HG02870 (cell line): ENCODE data around the gene HCRTR2.
"Not testable (repeated sequence)": the region's sequence is repeated elsewhere in the genome, so short reads cannot be mapped to it uniquely, and the experiment has no call there.

ENCODE experiments used
- ATAC-seq: cut with Tn5 transposase; IDR thresholded peaks from one replicate; pipeline ENCODE4 v1.9.1; 2021; ENCODE audit warnings: mild to moderate bottlenecking, moderate library complexity; ENCODE audit not compliant: unreplicated experiment

HCRTR2 gene

GRCh38 chr6:55210952-55211351 lies 36.6 kb downstream of the HCRTR2 start:
- ATAC-seq, result no peak

DNA sequence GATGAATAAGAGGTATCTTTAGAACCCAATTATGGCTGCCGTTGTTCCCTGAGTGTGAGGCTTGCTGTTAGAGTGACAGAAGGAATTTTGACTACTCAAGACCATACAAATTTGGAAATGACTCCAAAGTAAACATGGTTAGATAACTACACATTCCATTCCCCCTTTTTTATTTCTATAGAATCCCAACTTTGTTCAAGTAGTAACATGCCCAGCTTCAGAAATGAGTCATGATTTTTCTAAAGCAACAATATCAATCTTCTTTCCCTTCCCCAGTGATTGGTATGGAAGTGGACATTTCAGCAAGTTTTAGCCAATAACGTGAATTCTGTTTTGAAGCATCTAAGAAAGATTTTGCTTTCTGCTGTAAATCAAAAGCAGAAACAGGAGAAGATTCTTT lies 37.8 kb downstream of the HCRTR2 start:
- no peak for ATAC-seq

DNA sequence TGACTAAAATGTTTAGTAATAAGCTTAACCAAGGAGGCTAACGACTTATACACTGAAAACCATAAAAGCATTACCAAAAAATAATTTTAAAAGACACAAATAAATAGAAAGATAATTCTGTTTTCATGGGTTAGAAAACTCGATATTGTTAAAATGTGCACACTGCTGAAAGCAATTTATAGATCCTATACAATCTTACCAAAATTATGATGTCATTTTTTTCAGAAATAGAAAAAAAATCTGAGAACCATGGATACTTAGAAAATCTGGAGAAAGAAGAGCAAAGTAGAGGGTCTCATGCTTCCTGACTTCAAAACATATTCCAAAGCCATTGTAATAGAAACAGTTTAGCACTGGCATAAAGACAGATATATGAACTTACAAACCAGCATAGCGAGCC lies 46.6 kb downstream of the HCRTR2 start:
- ATAC-seq, result no peak

- ATAC-seq, result no peak
Measured at GRCh38 chr6:55227862-55228261, 53.5 kb downstream of the HCRTR2 start.

DNA sequence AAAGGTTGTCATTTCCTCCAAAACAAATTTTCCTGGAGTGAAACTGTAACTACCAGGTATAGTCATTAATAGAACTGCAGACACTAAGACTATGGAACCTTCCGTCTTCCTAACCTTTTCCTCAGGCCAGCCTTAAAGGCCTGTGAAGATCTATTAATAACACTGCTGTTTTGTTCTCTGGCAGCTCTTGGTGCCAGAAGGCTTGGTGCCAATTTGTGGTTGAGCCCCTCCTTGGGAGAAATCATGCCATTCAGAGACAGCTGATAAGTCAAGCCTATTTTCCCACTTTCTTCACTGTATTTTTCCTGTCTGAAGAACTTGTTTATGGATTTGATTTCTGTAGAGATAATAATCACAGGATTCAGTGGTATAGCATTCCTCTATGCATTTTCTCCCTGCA lies 64.8 kb downstream of the HCRTR2 start:
- ATAC-seq, result no peak

DNA sequence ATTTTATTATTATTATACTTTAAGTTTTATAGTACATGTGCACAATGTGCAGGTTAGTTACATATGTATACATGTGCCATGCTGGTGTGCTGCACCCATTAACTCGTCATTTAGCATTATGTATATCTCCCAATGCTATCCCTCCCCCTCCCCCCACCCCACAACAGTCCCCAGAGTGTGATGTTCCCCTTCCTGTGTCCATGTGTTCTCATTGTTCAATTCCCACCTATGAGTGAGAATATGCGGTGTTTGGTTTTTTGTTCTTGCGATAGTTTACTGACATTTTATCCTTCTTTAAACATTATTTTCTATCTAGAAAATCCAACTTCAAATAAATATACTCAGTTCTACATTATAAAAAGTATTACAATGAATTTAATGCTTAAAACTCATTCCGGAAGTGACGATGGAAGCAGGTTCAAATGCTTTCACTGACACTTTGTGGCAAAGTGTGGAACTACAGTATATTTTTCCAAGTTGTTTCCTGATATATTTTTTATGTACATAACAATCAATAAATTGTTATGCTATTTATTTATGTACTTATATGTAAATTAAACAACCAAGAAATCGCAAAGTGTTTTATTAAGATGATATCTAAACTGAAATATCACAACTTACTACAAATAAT lies 66.8 kb downstream of the HCRTR2 start:
- not testable (repeated sequence) for ATAC-seq

DNA sequence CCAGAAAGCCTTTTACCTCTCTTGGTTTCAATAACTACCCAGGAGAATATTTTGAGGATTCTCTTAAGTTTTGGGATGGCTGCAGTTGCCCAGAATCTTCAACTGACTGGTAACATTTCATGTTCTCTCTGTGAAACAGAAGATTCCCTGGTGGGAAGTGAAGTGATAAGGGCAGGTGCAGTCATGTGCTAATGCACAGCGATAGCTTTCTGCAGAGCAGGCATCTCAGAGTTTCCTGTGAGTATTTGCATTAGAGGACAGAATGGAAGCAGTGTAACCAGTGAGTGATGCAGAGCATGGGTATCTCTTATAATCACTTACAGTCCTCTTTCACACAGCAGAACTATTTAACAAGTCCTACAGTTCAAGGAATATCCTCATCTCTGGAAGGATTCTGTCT lies 76.1 kb downstream of the HCRTR2 start:
- no peak for ATAC-seq

DNA sequence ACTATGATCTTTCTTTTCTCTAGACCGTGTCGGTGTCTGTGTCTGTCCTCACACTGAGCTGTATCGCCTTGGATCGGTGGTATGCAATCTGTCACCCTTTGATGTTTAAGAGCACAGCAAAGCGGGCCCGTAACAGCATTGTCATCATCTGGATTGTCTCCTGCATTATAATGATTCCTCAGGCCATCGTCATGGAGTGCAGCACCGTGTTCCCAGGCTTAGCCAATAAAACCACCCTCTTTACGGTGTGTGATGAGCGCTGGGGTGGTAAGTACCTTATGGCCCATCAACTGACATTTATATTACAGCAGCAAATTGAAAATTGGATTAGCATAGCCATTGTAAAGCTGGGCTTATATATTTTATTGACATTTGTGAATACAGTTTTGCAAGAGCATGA lies 80.8 kb downstream of the HCRTR2 start:
- ATAC-seq, result no peak

- ATAC-seq, result no peak
Measured at GRCh38 chr6:55260181-55260580, 85.9 kb downstream of the HCRTR2 start.

GRCh38 chr6:55265409-55266114 lies 91.2 kb downstream of the HCRTR2 start:
- no peak for ATAC-seq

- ATAC-seq, result no peak
Measured at GRCh38 chr6:55266896-55267295, 92.6 kb downstream of the HCRTR2 start.

GRCh38 chr6:55276745-55277530 lies 102.6 kb downstream of the HCRTR2 start:
- ATAC-seq, result peak; percentile 69

- no peak for ATAC-seq
Measured at GRCh38 chr6:55277646-55278045, 103.3 kb downstream of the HCRTR2 start.

- no peak for ATAC-seq
Measured at GRCh38 chr6:55281215-55281614, 106.9 kb downstream of the HCRTR2 start.

- no peak for ATAC-seq
Measured at GRCh38 chr6:55282115-55282514, 107.8 kb downstream of the HCRTR2 start.

DNA sequence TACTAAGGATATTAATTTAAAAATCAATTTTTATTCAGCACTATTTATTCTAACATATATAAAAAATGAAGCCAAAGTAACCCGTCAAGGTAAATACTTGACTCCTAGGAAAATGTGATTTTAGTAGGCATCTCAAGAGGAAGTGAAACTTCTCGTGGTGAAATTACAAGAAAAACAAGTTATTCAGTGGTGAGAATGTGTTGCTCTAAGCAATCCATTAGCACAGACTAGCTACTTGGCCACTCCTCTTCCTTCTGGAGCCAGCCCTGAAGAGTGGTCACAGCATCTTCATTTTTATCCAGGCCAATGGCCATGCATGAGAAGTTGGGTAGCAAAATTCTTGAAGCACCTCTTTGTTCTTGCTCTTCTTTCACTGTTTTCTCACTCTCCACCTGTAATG lies 112.5 kb downstream of the HCRTR2 start:
- no peak for ATAC-seq

- no peak for ATAC-seq
Measured at GRCh38 chr6:55290736-55291135, 116.4 kb downstream of the HCRTR2 start.

DNA sequence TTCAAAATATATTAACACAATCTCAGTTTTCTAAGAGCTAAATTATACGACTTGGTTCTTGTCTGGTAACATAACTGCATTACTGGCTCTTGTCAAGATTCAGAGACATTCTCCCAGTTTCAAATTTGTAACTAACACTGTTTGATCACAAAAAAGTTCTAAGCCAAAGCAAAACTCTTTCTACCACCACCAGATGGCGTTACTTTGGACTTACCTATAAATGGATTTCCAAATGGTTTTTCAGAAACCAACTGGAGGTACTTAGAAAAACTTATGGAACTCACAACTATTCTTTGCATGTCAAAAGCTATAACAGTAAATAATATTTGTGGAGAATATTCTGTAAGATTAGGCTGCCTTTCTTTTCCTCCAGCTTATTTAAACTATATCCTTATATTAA lies 118.8 kb downstream of the HCRTR2 start:
- ATAC-seq, result no peak

DNA sequence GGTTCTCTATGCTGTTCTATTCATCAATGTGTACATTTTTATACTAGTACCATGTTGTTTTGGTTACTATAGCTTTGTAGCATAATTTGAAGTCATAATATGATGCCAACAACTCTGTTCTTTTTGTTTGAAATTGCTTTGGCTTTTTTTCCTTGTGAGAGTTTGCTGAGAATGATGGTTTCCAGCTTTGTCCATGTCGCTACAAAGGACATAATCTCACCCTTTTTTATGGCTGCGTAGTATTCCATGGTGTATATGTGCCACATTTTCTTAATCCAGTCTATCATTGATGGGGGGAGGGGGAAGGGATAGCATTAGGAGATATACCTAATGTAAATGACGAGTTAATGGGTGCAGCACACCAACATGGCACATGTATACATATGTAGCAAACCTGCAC lies 122.9 kb downstream of the HCRTR2 start:
- ATAC-seq, result not testable (repeated sequence)

DNA sequence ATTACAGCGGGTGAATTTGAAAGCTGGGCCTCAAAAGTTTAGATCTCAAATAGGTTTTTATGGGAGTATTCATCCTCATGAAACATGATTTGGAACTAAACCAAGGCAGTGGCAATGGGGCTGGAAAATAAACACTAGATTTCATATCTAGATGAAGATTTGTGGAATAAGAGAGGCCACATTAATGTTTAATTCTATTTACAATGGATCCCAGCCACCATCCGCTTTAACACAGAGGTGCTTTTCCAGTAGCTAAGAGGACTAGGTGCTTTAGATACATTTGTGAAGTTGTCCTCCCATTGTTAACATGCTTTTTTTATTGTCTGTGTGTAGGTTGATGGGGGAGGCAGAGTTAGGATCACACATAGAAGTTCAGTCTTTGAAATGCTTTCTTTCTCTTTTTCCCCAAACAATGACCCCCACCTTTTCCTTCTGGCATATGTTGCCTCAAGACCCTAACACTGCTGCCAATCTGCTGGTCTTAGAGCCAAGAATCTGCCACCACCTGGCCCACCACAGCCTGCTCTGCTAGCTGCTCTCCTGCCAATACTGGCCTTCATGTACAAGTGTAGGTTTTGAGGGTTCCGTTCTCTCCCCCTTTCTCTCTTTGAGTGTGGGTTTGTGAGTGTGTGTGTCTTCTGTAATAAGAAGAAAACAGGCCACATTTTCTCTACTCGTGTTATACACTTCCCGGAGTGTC lies 125.1 kb downstream of the HCRTR2 start:
- no peak for ATAC-seq

DNA sequence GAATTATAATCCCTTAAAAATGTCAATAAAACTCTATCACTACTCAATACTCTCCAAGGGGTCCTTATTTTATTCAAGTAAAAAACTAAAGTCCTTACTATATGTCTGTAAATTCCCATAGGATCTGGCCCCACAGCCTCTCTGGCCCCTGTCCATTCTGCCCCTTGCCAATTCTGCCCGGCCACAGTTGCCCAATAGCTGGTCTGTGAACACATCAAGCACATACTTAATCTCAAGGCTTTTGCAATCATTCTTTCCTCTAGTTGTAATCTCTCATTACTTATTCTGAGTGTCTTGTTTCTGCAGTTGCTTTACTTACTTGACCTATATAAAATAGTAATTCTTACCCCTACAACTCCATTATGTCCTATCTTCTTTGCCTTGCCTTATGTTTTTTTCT lies 130.4 kb downstream of the HCRTR2 start:
- no peak for ATAC-seq
